HEK293 (cell line): ENCODE measurements around the gene SLC34A2.

Experiments
- CTCF ChIA-PET: fragments of 350-600 bp; formaldehyde crosslinking; extraction: SDS; loops from one replicate; lab custom pipeline; 2021; ENCODE audit warnings: antibody characterized with exemption; lab: Yijun Ruan, JAX
- POLR2A ChIA-PET: fragments of 300-600 bp; formaldehyde crosslinking; extraction: SDS; loops from one replicate; lab custom pipeline; 2020; ENCODE audit warnings: antibody characterized with exemption, inconsistent platforms; lab: Yijun Ruan, JAX
- H3K27ac ChIP-seq: fragments of 200-500 bp; sonication (Bioruptor generic); 2 replicates; pipeline ENCODE4 v1.5.1; 2014; ENCODE audit warnings: low read depth, low read length, control low read depth, inconsistent platforms; ENCODE audit errors: extremely low read depth
- H3K36me3 ChIP-seq, 2 experiments: fragments of 200-500 bp in 1 of 2; sonication (Bioruptor generic) in 1 of 2; 1 replicate in 1 of 2; 2 replicates in 1 of 2; pipeline ENCODE4 v1.5.1; 2014 to 2017; ENCODE audit warnings: inconsistent platforms in 2 of 2, low read length in 2 of 2; ENCODE audit not compliant: control insufficient read depth in 2 of 2, insufficient read depth in 1 of 2
- H3K4me1 ChIP-seq: fragments of 200-500 bp; sonication (Bioruptor generic); 2 replicates; pipeline ENCODE4 v1.5.1; 2014; ENCODE audit warnings: mild to moderate bottlenecking, low read length, inconsistent platforms; ENCODE audit not compliant: control insufficient read depth, insufficient read depth
- H3K4me3 ChIP-seq: 2 replicates; pipeline ENCODE4 v1.5.1; 2011; ENCODE audit warnings: low read depth, mild to moderate bottlenecking, control low read depth, low read length, moderate library complexity
- H3K9me3 ChIP-seq: fragments of 200-500 bp; sonication (Bioruptor generic); 2 replicates; pipeline ENCODE4 v1.5.1; 2014; ENCODE audit warnings: low read depth, low read length, inconsistent platforms; ENCODE audit not compliant: control insufficient read depth, insufficient read depth
- HOXD13 ChIP-seq: sonication (generic); formaldehyde crosslinking; IDR thresholded peaks from 2 replicates; pipeline ENCODE4 v1.8.0; 2022; ENCODE audit warnings: missing genetic modification reagents, borderline replicate concordance
- INSM2 ChIP-seq: fragments of 450-650 bp; formaldehyde crosslinking; IDR thresholded peaks from 2 replicates; pipeline ENCODE4 v1.5.1; 2016; ENCODE audit warnings: missing biosample characterization, missing genetic modification characterization
- MZF1 ChIP-seq: fragments of 450-650 bp; formaldehyde crosslinking; IDR thresholded peaks from 2 replicates; pipeline ENCODE4 v1.5.1; 2017; ENCODE audit warnings: missing biosample characterization, missing genetic modification characterization, borderline replicate concordance
- PRDM1 ChIP-seq: fragments of 450-650 bp; formaldehyde crosslinking; IDR thresholded peaks from 2 replicates; pipeline ENCODE4; 2016; ENCODE audit warnings: missing biosample characterization, missing genetic modification characterization
- ZBTB11 ChIP-seq: fragments of 450-650 bp; formaldehyde crosslinking; conservative IDR thresholded peaks from 2 replicates; pipeline ENCODE4 v1.5.1; 2016; ENCODE audit warnings: low read depth, missing biosample characterization, missing genetic modification characterization
- ZBTB17 ChIP-seq: fragments of 450-650 bp; formaldehyde crosslinking; IDR thresholded peaks from 2 replicates; pipeline ENCODE4 v1.5.1; 2016; ENCODE audit warnings: missing biosample characterization, missing genetic modification characterization
- ZBTB20 ChIP-seq: fragments of 450-650 bp; formaldehyde crosslinking; IDR thresholded peaks from 2 replicates; pipeline ENCODE4 v1.5.1; 2016; ENCODE audit warnings: missing biosample characterization, missing genetic modification characterization
- ZFHX2 ChIP-seq: fragments of 450-650 bp; formaldehyde crosslinking; conservative IDR thresholded peaks from 2 replicates; pipeline ENCODE4 v1.5.1; 2016; ENCODE audit warnings: missing biosample characterization, missing genetic modification characterization
- ZNF211 ChIP-seq: fragments of 450-650 bp; formaldehyde crosslinking; IDR thresholded peaks from 2 replicates; pipeline ENCODE4 v1.5.1; 2016; ENCODE audit warnings: low read depth, missing biosample characterization, missing genetic modification characterization
- ZNF335 ChIP-seq: fragments of 450-650 bp; formaldehyde crosslinking; conservative IDR thresholded peaks from 2 replicates; pipeline ENCODE4 v1.5.1; 2016; ENCODE audit warnings: missing biosample characterization, missing genetic modification characterization
- ZNF391 ChIP-seq: fragments of 450-650 bp; formaldehyde crosslinking; IDR thresholded peaks from 2 replicates; pipeline ENCODE4 v1.5.1; 2016; ENCODE audit warnings: low read depth, missing biosample characterization, missing genetic modification characterization, borderline replicate concordance
- ZNF404 ChIP-seq: fragments of 450-650 bp; formaldehyde crosslinking; IDR thresholded peaks from 2 replicates; pipeline ENCODE4 v1.5.1; 2017; ENCODE audit warnings: missing biosample characterization, missing genetic modification characterization
- ZNF449 ChIP-seq: fragments of 450-650 bp; formaldehyde crosslinking; IDR thresholded peaks from 2 replicates; pipeline ENCODE4 v1.5.1; 2017; ENCODE audit warnings: missing biosample characterization, mild to moderate bottlenecking, missing genetic modification characterization, moderate library complexity
- ZNF510 ChIP-seq: fragments of 450-650 bp; formaldehyde crosslinking; IDR thresholded peaks from 2 replicates; pipeline ENCODE4 v1.5.1; 2018; ENCODE audit warnings: mild to moderate bottlenecking, missing genetic modification characterization, missing biosample characterization; ENCODE audit not compliant: insufficient replicate concordance
- ZNF558 ChIP-seq: fragments of 450-650 bp; formaldehyde crosslinking; IDR thresholded peaks from 2 replicates; pipeline ENCODE4 v1.5.1; 2016; ENCODE audit warnings: missing biosample characterization, missing genetic modification characterization
- ZNF585B ChIP-seq: fragments of 450-650 bp; formaldehyde crosslinking; IDR thresholded peaks from 2 replicates; pipeline ENCODE4 v1.5.1; 2016; ENCODE audit warnings: missing biosample characterization, missing genetic modification characterization
- ZNF621 ChIP-seq: fragments of 450-650 bp; formaldehyde crosslinking; IDR thresholded peaks from 2 replicates; pipeline ENCODE4 v1.5.1; 2017; ENCODE audit warnings: missing biosample characterization, missing genetic modification characterization
- ZNF629 ChIP-seq: fragments of 450-650 bp; formaldehyde crosslinking; IDR thresholded peaks from 2 replicates; pipeline ENCODE4 v1.5.1; 2017; ENCODE audit warnings: missing biosample characterization, missing genetic modification characterization
- ZNF704 ChIP-seq: fragments of 450-650 bp; formaldehyde crosslinking; IDR thresholded peaks from 2 replicates; pipeline ENCODE4 v1.5.1; 2016; ENCODE audit warnings: missing biosample characterization, missing genetic modification characterization
- ZNF707 ChIP-seq: fragments of 450-650 bp; formaldehyde crosslinking; IDR thresholded peaks from 2 replicates; pipeline ENCODE4 v1.5.1; 2016; ENCODE audit warnings: missing biosample characterization, missing genetic modification characterization
- ZNF768 ChIP-seq: fragments of 450-650 bp; formaldehyde crosslinking; IDR thresholded peaks from 2 replicates; pipeline ENCODE4 v1.5.1; 2018; ENCODE audit warnings: missing biosample characterization, mild to moderate bottlenecking, missing genetic modification characterization
- ZNF837 ChIP-seq: fragments of 450-650 bp; formaldehyde crosslinking; IDR thresholded peaks from 2 replicates; pipeline ENCODE4 v1.5.1; 2016; ENCODE audit warnings: missing biosample characterization, missing genetic modification characterization
- TF ChIP-seq, protein P1 (sequence below): fragments of 450-650 bp; formaldehyde crosslinking; IDR thresholded peaks from 2 replicates; pipeline ENCODE4 v1.5.1; 2016; ENCODE audit warnings: missing biosample characterization, missing genetic modification characterization, borderline replicate concordance

Gene SLC34A2

GRCh38 chr4:25621027-25621930, 34.4 kb upstream of the SLC34A2 start:
- no peaks in the 10 kb centered on the region for H3K36me3 ChIP-seq
- ChIA-PET CTCF (interaction anchor here (0.5 to 1.0 kb wide), 4 partner anchors 10 to 181 kb away, joined by 3 to 4 read pairs (median 3); partner anchors contain the start of gene SLC34A2), POLR2A (no interaction called here)
- no peak overlapping the region for H3K27ac ChIP-seq
- no peak overlapping the region for H3K4me3 ChIP-seq
- TF ChIP-seq ZNF211 (tag by site-specific recombination) (no peak), ZNF768 (no peak), ZNF558 (tag by site-specific recombination) (no peak), PRDM1 (no peak), ZNF404 (tag by site-specific recombination) (no peak), ZNF704 (no peak), HOXD13 (CRISPR knock-in tag) (no peak), ZFHX2 (no peak), ZNF510 (tag by site-specific recombination) (no peak)
- no peaks in the 10 kb centered on the region for H3K9me3 ChIP-seq
- H3K4me1 ChIP-seq, result no peaks in the 10 kb centered on the region

GRCh38 chr4:25624616-25625015, 31.0 kb upstream of the SLC34A2 start:
- ChIA-PET POLR2A (no interaction called here), CTCF (no interaction called here)
- H3K4me1 ChIP-seq, result no peaks in the 10 kb centered on the region
- no peaks in the 10 kb centered on the region for H3K36me3 ChIP-seq
- H3K4me3 ChIP-seq, result no peak overlapping the region
- no peak overlapping the region for H3K27ac ChIP-seq
- H3K9me3 ChIP-seq, result no peaks in the 10 kb centered on the region
- TF ChIP-seq ZNF707 (tag by site-specific recombination) (no peak), MZF1 (tag by site-specific recombination) (no peak), ZNF837 (tag by site-specific recombination) (no peak), ZNF449 (tag by site-specific recombination) (no peak), ZNF768 (no peak), ZNF391 (tag by site-specific recombination) (no peak), INSM2 (no peak), ZNF621 (tag by site-specific recombination) (no peak), ZNF585B (tag by site-specific recombination) (no peak), ZBTB17 (tag by site-specific recombination) (no peak), ZNF629 (tag by site-specific recombination) (no peak), ZNF335 (tag by site-specific recombination) (no peak), ZBTB20 (tag by site-specific recombination) (no peak), ZBTB11 (tag by site-specific recombination) (no peak), ZNF558 (tag by site-specific recombination) (no peak)
- TF ChIP-seq, protein P1, sequence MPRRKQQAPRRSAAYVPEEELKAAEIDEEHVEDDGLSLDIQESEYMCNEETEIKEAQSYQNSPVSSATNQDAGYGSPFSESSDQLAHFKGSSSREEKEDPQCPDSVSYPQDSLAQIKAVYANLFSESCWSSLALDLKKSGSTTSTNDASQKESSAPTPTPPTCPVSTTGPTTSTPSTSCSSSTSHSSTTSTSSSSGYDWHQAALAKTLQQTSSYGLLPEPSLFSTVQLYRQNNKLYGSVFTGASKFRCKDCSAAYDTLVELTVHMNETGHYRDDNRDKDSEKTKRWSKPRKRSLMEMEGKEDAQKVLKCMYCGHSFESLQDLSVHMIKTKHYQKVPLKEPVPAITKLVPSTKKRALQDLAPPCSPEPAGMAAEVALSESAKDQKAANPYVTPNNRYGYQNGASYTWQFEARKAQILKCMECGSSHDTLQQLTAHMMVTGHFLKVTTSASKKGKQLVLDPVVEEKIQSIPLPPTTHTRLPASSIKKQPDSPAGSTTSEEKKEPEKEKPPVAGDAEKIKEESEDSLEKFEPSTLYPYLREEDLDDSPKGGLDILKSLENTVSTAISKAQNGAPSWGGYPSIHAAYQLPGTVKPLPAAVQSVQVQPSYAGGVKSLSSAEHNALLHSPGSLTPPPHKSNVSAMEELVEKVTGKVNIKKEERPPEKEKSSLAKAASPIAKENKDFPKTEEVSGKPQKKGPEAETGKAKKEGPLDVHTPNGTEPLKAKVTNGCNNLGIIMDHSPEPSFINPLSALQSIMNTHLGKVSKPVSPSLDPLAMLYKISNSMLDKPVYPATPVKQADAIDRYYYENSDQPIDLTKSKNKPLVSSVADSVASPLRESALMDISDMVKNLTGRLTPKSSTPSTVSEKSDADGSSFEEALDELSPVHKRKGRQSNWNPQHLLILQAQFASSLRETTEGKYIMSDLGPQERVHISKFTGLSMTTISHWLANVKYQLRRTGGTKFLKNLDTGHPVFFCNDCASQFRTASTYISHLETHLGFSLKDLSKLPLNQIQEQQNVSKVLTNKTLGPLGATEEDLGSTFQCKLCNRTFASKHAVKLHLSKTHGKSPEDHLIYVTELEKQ (tag by site-specific recombination), result no peak
